Tibial nerve (tissue), 4 donors: Measurements from ENCODE around the gene LCE1F. TPM values are rescaled to one million over a fixed set of nuclear protein-coding genes. Genes with fewer than 3 reads are reported as not detected.

Experiments used
- DNase-seq, 2 donors: peaks; one replicate each; pipeline ENCODE4 v3.0.0-alpha.2; 2019; ENCODE audit warnings: low spot score in 2 of 2
- H3K27ac ChIP-seq, 4 donors: fragments of 200-600 bp; sonication (generic) in 3 of 4; one replicate each; pipeline ENCODE4 v1.5.1; 2017 to 2019; ENCODE audit warnings: mild to moderate bottlenecking in 1 of 4
- H3K27me3 ChIP-seq, 2 donors: fragments of 200-600 bp; sonication (generic) in 1 of 2; one replicate each; pipeline versions ENCODE4 v1.5.1 to v1.6.0; 2017 to 2019
- H3K36me3 ChIP-seq, 3 donors: fragments of 200-600 bp; sonication (generic); one replicate each; pipeline ENCODE4 v1.5.1; 2018 to 2019
- H3K4me1 ChIP-seq, 4 donors: fragments of 200-600 bp; sonication (generic) in 3 of 4; one replicate each; pipeline ENCODE4 v1.5.1; 2017 to 2019
- H3K4me3 ChIP-seq, 4 donors: fragments of 200-600 bp; sonication (generic) in 3 of 4; one replicate each; pipeline ENCODE4 v1.5.1; 2017 to 2019; ENCODE audit warnings: mild to moderate bottlenecking in 1 of 4, moderate library complexity in 1 of 4
- H3K9me3 ChIP-seq, 4 donors: fragments of 200-600 bp; sonication (generic) in 3 of 4; one replicate each; pipeline ENCODE4 v1.5.1; 2017 to 2019
- EP300 ChIP-seq, 2 donors: sonication (generic); formaldehyde crosslinking; IDR thresholded peaks; one replicate each; pipeline ENCODE4 v1.6.1; 2017; ENCODE audit warnings: antibody characterized with exemption in 2 of 2, mild to moderate bottlenecking in 1 of 2
- POLR2A ChIP-seq, 2 donors: fragments of 450-650 bp; IDR thresholded peaks; one replicate each; pipeline ENCODE4 v1.6.1; 2017; ENCODE audit warnings: antibody characterized with exemption in 2 of 2, mild to moderate bottlenecking in 2 of 2, moderate library complexity in 2 of 2
- WGBS, 2 donors: methylation state at CpG; one replicate each; pipeline ENCODE4 v1.1.5; 2018; 5-methylcytosine and 5-hydroxymethylcytosine counted together
- total RNA-seq, 4 donors: library from RNA; depleted of rRNA; stranded (reverse); fragments of >200 nt; gene quantifications; one replicate each; pipeline ENCODE4 v1.1.0, GENCODE V29; 2016
- TF ChIP-seq, protein P1 (sequence below), 5 experiments: fragments of 200-600 bp in 3 of 5; fragments of 450-650 bp in 2 of 5; sonication (generic) in 3 of 5; IDR thresholded peaks; one replicate each; pipeline ENCODE4 v1.5.1; 2016 to 2019; ENCODE audit warnings: antibody characterized with exemption in 5 of 5, mild to moderate bottlenecking in 3 of 5, moderate library complexity in 2 of 5

The LCE1F gene
- total RNA-seq, 4 donors from 2014 or later, result not detected

DNA sequence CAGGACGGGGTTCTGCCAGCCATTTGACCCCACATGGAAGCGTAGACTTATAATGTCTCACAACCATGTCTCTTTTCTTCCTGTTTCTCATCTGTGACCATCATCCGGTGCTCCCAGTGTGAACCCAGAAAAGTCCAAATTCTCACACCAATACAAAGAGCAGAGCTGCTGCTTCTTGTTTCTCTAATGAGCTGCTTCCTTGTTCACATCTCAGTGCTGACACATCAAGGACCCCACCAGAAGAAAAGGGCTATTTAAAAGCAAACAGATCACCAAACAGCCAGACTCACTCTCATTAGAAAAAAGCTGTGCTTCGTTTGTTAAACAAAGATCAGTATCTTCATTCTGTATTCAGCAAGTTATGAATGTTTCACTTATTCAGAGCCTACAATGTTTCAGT, 20.7 kb downstream of the LCE1F start:
- H3K36me3 ChIP-seq, result no peaks in the 10 kb centered on the region
- H3K9me3 ChIP-seq, result no peaks in the 10 kb centered on the region
- H3K4me1 ChIP-seq, result no peaks in the 10 kb centered on the region
- 34 to 38% methylated on average over 4 of the region's 4 CpGs for WGBS, 2 donors
- DNase-seq, result no peak
- no peak for TF ChIP-seq POLR2A (IDR thresholded peaks at IDR 0.05)
- TF ChIP-seq, protein P1, sequence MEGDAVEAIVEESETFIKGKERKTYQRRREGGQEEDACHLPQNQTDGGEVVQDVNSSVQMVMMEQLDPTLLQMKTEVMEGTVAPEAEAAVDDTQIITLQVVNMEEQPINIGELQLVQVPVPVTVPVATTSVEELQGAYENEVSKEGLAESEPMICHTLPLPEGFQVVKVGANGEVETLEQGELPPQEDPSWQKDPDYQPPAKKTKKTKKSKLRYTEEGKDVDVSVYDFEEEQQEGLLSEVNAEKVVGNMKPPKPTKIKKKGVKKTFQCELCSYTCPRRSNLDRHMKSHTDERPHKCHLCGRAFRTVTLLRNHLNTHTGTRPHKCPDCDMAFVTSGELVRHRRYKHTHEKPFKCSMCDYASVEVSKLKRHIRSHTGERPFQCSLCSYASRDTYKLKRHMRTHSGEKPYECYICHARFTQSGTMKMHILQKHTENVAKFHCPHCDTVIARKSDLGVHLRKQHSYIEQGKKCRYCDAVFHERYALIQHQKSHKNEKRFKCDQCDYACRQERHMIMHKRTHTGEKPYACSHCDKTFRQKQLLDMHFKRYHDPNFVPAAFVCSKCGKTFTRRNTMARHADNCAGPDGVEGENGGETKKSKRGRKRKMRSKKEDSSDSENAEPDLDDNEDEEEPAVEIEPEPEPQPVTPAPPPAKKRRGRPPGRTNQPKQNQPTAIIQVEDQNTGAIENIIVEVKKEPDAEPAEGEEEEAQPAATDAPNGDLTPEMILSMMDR (IDR thresholded peaks at IDR 0.05), result no peak
- H3K27me3 ChIP-seq, result no peaks in the 10 kb centered on the region
- no peak overlapping the region for H3K4me3 ChIP-seq
- H3K27ac ChIP-seq, result no peak overlapping the region

DNA sequence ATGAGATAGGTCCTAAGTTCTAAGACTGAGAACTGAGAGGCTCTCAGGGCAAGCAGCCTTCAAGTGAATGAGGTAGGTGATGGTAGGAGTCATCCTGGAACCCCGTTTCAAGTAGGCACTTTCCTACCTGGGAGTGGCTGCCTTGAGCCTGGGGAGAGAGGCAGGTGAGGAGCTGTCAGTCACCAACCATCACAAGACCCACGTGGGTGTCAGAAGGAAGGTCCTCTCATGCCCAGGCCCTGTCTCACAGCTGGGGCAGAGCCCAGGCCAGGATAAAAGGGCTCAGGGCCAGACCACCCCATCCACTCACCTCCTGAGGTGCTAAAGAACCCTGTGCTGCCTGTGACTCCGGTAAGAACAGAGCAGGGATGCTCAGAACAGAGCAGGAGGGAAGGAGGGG, 21.5 kb downstream of the LCE1F start, which contains the start of gene LCE1D:
LCE1D (plus strand) TSS at position 301 of the 400 bp plus-strand sequence. CDS start 1,074 bp downstream, outside the sequence.
- Histone ChIP-seq H3K4me1 (no peaks in the 10 kb centered on the region), H3K9me3 (no peaks in the 10 kb centered on the region), H3K27ac (no peak within 1 kb of the TSS), H3K27me3 (no peaks in the 10 kb centered on the region), H3K36me3 (no peaks in the 10 kb centered on the region), H3K4me3 (no peak within 1 kb of the TSS)
- 40 to 54% methylated on average over 3 of the region's 3 CpGs for WGBS, 2 donors
- DNase-seq, result no peak
- no peak for TF ChIP-seq POLR2A (IDR thresholded peaks at IDR 0.05)
- TF ChIP-seq, protein P1 (IDR thresholded peaks at IDR 0.05), result no peak
- TF ChIP-seq EP300 (IDR thresholded peaks at IDR 0.05), result no peak

DNA sequence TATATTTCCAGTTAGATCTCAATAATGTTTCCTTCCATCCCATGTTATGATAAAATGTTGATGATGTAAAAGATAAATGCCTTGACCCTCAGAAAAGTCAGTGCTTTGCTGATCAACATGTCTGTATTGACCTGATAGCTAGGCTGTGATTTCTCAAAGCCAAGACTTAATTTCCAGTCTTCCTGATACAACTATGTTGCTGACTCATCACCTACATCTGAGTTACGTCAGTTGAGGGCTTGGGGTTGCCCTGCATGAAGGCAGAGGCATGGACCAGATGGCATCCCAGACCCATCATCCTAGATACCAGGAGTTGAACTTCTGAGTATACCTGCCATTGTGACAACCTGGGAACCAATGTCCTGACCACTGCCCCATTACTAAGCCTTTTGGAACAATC, 26.4 kb downstream of the LCE1F start:
- H3K27ac ChIP-seq, result no peak overlapping the region
- no peak overlapping the region for H3K4me3 ChIP-seq
- no peaks in the 10 kb centered on the region for H3K27me3 ChIP-seq
- TF ChIP-seq EP300 (IDR thresholded peaks at IDR 0.05) (no peak), POLR2A (IDR thresholded peaks at IDR 0.05) (no peak)
- TF ChIP-seq, protein P1 (IDR thresholded peaks at IDR 0.05), result no peak
- WGBS, 2 donors, result 62 to 65% methylated on average over 1 of the region's 1 CpG
- no peaks in the 10 kb centered on the region for H3K9me3 ChIP-seq
- no peaks in the 10 kb centered on the region for H3K4me1 ChIP-seq
- H3K36me3 ChIP-seq, result no peaks in the 10 kb centered on the region
- DNase-seq, result no peak

DNA sequence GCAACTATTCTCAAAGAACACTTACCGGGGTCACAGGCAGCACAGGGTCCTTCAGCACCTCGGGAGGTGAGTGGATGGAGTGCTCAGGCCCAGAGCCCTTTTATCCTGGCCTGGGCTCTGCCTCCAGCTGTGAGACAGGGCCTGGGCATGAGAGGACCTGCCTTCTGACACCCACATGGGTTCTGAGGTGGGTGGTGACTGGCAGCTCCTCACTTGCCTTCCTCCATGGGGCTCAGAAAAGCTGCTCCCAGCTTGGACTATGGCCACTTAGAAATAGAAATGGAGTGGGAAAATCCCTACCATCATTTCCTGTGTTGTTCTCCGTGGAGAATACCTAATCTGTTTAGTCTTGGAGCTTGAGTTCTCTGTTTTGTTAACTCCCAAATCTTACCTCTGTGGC, 31.6 kb downstream of the LCE1F start, which contains the start of gene LCE1C:
LCE1C (minus strand) TSS at position 76 of the 400 bp plus-strand sequence. CDS start 1,173 bp downstream, outside the sequence.
- H3K4me3 ChIP-seq, result no peak within 1 kb of the TSS
- no peaks in the 10 kb centered on the region for H3K4me1 ChIP-seq
- H3K36me3 ChIP-seq, result no peaks in the 10 kb centered on the region
- DNase-seq, result no peak
- H3K27me3 ChIP-seq, result no peaks in the 10 kb centered on the region
- H3K27ac ChIP-seq, result no peak within 1 kb of the TSS
- no peaks in the 10 kb centered on the region for H3K9me3 ChIP-seq
- 56 to 63% methylated on average over 3 of the region's 3 CpGs for WGBS, 2 donors
- TF ChIP-seq, protein P1 (IDR thresholded peaks at IDR 0.05), result no peak
- no peak for TF ChIP-seq EP300 (IDR thresholded peaks at IDR 0.05)
- no peak for TF ChIP-seq POLR2A (IDR thresholded peaks at IDR 0.05)

DNA sequence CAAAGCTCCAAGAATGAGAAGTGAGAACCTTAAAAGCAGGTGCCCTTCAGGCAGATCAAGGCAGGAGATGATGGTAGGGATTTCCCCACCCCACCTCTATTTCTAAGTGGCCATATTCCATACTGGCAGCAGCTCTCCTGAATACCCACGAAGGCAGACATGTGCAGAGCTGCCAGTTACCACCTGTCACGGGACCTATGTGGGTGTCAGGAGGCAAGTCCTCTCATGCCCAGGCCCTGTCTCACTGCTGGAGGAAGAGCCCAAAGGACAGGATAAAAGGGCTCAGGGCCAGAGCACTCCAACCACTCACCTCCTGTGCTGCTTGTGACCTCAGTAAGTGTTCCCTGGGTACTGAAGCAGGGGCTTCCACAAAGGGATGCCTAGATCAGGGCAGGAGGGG, 36.1 kb downstream of the LCE1F start:
- Histone ChIP-seq H3K4me1 (no peaks in the 10 kb centered on the region), H3K4me3 (no peak overlapping the region), H3K36me3 (no peaks in the 10 kb centered on the region), H3K27me3 (no peaks in the 10 kb centered on the region), H3K9me3 (no peaks in the 10 kb centered on the region), H3K27ac (no peak overlapping the region)
- DNase-seq, result no peak
- no peak for TF ChIP-seq POLR2A (IDR thresholded peaks at IDR 0.05)
- TF ChIP-seq, protein P1 (IDR thresholded peaks at IDR 0.05), result no peak
- TF ChIP-seq EP300 (IDR thresholded peaks at IDR 0.05), result no peak
- 68 to 90% methylated on average over 2 of the region's 2 CpGs for WGBS, 2 donors
